ENCODE data around the gene LONRF2.

The LONRF2 gene

DNA sequence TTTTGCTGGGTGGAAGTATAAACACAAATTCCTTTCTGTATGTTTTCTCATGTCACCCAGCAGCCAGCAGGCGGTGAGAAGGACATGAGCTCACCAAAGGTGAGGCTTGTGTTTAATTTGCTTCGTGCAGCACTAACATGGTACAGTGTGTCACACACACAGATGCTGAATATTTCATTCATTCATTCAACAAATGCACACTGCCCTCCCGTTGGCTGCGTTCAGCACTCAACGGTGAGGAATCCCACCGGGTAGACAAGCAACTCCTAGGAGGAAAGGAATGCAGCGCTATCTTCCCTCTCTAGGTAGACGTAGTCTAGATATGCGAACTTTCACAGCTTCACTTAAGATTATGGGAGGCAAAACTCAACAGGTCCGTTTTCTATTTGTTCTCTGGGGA lies 85.1 kb downstream of the LONRF2 start:
- no peak for DNase-seq
- H3K27me3 Mint-ChIP-seq: no peaks in the 10 kb centered on the region
- no peaks in the 10 kb centered on the region for H3K36me3 Mint-ChIP-seq
- no peak for ATAC-seq (replicated peaks)
- H3K27ac Mint-ChIP-seq: no peak overlapping the region
- H3K4me3 Mint-ChIP-seq: no peak overlapping the region
- H3K9me3 Mint-ChIP-seq: no peaks in the 10 kb centered on the region
- H3K4me1 Mint-ChIP-seq: peaks cover 50 to 83% of the 10 kb centered on the region in 2 donors

DNA sequence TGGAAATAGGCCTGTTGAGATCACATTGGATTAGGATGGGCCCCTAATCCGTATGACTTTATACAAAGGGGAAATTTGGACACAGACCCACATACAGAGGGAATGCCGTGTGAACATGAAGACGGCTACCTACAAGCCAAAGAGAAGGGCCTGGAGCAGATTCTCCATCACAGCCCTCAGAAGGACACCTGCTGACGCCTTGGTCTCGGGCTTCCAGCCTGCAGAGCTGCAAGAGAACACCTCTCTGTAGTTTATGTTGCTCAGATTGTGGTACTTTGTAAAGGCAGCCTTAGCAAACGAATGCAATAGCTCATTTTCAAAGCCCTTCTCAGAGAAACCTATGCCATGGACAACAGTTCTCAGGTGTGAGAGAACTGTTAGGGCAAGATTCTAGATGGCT lies 86.1 kb downstream of the LONRF2 start:
- peaks cover 48 to 84% of the 10 kb centered on the region in 2 donors for H3K4me1 Mint-ChIP-seq
- H3K27ac Mint-ChIP-seq: peak overlapping the region; percentile 93
- H3K36me3 Mint-ChIP-seq: peaks cover 4 to 5% of the 10 kb centered on the region in 2 donors
- DNase-seq (no peak), ATAC-seq (replicated peaks) (no peak)
- H3K4me3 Mint-ChIP-seq: no peak overlapping the region
- no peaks in the 10 kb centered on the region for H3K27me3 Mint-ChIP-seq
- H3K9me3 Mint-ChIP-seq: peaks cover 4% of the 10 kb centered on the region in 2 donors

DNA sequence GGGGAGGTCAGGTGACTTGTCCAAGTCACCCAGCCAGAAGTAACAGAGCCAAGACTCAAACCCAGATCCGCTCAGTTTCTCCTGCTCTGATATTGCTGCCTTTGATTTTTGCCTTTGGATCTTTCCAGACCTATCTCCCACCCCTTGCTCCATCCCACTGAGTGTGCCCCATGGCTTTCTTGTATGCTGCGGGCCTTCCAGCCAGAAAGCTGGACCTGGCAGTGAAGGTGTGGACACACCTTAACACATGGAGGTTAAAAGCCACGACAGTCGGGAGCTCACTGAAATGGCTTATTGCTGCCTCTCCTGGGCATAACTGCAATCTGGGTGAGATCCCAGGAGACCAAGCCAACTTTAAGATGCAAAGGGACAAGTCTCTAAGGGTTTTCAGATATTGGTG lies 86.7 kb downstream of the LONRF2 start:
- Mint-ChIP-seq H3K27ac (peak overlapping the region; percentile 93), H3K9me3 (peaks cover 8 to 10% of the 10 kb centered on the region in 2 donors), H3K27me3 (no peaks in the 10 kb centered on the region), H3K4me1 (peaks cover 50 to 84% of the 10 kb centered on the region in 2 donors), H3K4me3 (peak overlapping the region; percentile 73 to 76), H3K36me3 (peaks cover 10 to 11% of the 10 kb centered on the region in 2 donors)
- DNase-seq: no peak
- no peak for ATAC-seq (replicated peaks)

DNA sequence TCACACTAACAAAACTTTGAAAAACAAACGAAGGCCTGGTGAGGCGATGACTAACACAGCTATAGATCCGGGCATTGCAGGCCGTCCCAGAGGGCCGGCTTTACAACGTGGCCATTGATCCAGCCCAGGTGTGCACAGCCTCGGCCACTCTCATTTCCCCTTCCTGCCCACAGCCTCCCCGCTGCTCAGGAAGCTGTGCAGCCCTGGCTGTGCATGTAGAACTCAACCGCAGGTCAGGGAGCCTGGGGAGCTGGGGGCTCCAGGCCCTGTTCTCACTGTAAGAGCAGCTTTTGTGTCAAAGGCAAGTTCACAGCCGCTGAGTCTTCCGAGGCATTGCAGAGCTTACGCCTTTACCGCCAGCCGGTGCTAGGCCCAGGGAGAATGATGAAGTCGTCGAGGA lies 87.2 kb downstream of the LONRF2 start:
- ATAC-seq (replicated peaks) (peak; percentile 96 to 97), DNase-seq (peak; percentile 81)
- peak overlapping the region; percentile 93 for H3K27ac Mint-ChIP-seq
- H3K9me3 Mint-ChIP-seq: peaks cover 9 to 11% of the 10 kb centered on the region in 2 donors
- H3K36me3 Mint-ChIP-seq: peaks cover 10 to 11% of the 10 kb centered on the region in 2 donors
- H3K4me3 Mint-ChIP-seq: peak overlapping the region; percentile 73 to 76
- peaks cover 48 to 82% of the 10 kb centered on the region in 2 donors for H3K4me1 Mint-ChIP-seq
- H3K27me3 Mint-ChIP-seq: no peaks in the 10 kb centered on the region

DNA sequence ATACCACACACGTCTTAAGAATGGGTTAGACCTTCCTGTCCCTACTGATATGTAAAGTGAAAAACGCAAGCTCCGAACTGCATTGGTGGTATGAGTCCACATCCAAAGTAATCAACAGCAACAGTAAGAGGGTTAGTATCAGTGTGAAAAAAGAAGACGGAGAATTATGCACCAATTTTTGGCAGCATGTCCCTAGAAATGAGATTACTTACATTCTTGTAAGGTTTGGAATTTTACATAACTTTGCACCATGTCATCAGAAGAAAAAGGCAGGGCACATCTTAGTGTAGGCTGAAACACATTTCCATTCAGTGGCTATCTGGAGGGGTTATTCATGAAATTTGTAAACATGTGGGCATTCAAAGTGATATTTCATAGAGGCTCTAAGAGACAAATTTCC lies 88.2 kb downstream of the LONRF2 start:
- Mint-ChIP-seq H3K36me3 (peaks cover 10 to 11% of the 10 kb centered on the region in 2 donors), H3K4me1 (peaks cover 47 to 76% of the 10 kb centered on the region in 2 donors), H3K4me3 (peak overlapping the region in 1 of 2 donors; percentile 25), H3K27ac (peak overlapping the region; percentile 93), H3K9me3 (peaks cover 9 to 11% of the 10 kb centered on the region in 2 donors), H3K27me3 (no peaks in the 10 kb centered on the region)
- no peak for ATAC-seq (replicated peaks)
- no peak for DNase-seq

DNA sequence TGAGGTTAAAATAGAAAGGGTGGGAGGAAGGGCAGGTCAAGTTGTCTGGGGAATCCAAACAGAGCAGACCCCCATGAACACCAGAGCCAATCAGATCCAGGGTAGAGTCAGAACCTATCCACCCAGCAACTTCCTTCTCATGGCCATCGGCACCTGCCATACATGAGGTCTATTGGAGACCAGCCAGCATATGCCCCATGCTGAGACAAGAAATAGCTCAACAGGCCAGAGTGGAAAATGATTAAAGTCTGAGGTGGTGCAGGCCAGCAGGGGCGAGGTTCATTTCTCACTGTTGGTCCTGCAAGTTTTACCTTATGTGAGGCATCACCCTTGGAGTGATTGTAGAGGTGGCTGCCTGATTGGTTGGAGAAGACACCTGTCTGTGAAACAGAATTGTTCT lies 89.2 kb downstream of the LONRF2 start:
- Mint-ChIP-seq H3K27me3 (no peaks in the 10 kb centered on the region), H3K36me3 (peaks cover 10 to 11% of the 10 kb centered on the region in 2 donors), H3K27ac (no peak overlapping the region), H3K4me1 (peaks cover 57 to 81% of the 10 kb centered on the region in 2 donors), H3K4me3 (no peak overlapping the region), H3K9me3 (peaks cover 9 to 11% of the 10 kb centered on the region in 2 donors)
- DNase-seq (no peak), ATAC-seq (replicated peaks) (no peak)

DNA sequence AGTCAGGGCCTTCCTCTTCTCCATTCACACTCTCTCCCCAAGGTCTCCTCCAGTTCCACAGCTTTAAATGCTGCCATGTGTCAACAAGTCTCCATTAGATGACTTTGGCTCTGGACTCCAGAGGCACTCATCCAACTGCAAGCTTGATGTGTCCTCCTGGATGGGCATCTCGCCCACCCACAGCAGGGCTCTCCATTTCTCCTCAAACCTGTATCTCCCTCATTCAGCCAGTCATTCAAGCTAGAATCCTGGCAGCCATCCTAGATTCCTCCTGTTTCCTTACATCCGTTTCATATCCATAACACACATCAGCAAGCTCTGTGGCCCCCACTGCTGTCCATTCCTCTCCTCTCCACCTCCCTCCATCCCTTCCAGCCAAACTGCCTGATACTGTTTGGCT lies 91.5 kb downstream of the LONRF2 start:
- ATAC-seq (replicated peaks): no peak
- Mint-ChIP-seq H3K4me3 (no peak overlapping the region), H3K27me3 (no peaks in the 10 kb centered on the region), H3K4me1 (peaks cover 56 to 79% of the 10 kb centered on the region in 2 donors), H3K36me3 (peaks cover 10 to 11% of the 10 kb centered on the region in 2 donors), H3K9me3 (peaks cover 9 to 11% of the 10 kb centered on the region in 2 donors), H3K27ac (peak overlapping the region; percentile 11)
- DNase-seq: no peak

DNA sequence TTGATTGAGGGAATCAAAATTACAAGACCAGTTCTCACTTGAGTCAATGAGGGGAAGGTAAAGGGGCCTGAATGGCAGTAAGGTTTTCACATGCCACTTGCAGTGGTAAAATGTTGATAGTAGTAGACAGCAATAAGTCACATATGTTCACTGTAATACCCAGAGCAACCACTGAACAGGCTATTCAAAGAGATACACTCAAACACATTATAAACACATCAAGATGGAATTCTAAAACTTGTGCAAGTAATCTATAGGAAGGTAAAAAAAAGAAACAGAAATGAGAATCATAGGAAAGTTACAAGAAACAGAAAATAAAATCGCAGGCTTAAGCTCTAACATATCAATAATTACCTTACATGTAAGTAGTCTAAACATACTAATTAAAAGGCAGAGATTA lies 93.3 kb downstream of the LONRF2 start:
- peaks cover 0 to 7% of the 10 kb centered on the region in 2 donors for H3K27me3 Mint-ChIP-seq
- peaks cover 12 to 16% of the 10 kb centered on the region in 2 donors for H3K9me3 Mint-ChIP-seq
- H3K27ac Mint-ChIP-seq: peak overlapping the region; percentile 11
- H3K4me3 Mint-ChIP-seq: no peak overlapping the region
- no peak for DNase-seq
- H3K36me3 Mint-ChIP-seq: peaks cover 10 to 15% of the 10 kb centered on the region in 2 donors
- peak; percentile 70 to 71 for ATAC-seq (replicated peaks)
- peaks cover 39 to 61% of the 10 kb centered on the region in 2 donors for H3K4me1 Mint-ChIP-seq

DNA sequence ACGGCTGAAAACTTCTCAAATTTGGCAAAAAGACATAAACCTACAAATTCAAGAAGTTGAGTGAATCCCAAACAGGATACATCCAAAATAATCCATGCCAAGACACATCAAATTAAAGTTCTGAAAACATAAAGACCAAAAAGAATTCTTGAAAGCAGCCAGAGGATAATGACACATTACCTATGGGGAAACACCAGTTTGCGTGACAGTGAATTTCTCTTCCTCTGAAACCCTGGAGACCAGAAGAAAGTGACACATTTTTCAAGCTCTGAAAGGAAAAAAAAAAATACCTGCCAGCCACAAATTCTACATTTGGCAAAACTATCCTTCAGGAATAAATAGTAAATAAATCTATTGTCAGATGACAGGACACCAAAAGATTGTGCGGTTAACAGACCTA lies 93.9 kb downstream of the LONRF2 start:
- DNase-seq: no peak
- Mint-ChIP-seq H3K27me3 (peaks cover 4 to 7% of the 10 kb centered on the region in 2 donors), H3K27ac (peak overlapping the region; percentile 11), H3K4me1 (peaks cover 39 to 59% of the 10 kb centered on the region in 2 donors), H3K4me3 (peak overlapping the region in 1 of 2 donors; percentile 32), H3K9me3 (peaks cover 12 to 16% of the 10 kb centered on the region in 2 donors), H3K36me3 (peaks cover 10 to 15% of the 10 kb centered on the region in 2 donors)
- peak; percentile 78 to 85 for ATAC-seq (replicated peaks)

DNA sequence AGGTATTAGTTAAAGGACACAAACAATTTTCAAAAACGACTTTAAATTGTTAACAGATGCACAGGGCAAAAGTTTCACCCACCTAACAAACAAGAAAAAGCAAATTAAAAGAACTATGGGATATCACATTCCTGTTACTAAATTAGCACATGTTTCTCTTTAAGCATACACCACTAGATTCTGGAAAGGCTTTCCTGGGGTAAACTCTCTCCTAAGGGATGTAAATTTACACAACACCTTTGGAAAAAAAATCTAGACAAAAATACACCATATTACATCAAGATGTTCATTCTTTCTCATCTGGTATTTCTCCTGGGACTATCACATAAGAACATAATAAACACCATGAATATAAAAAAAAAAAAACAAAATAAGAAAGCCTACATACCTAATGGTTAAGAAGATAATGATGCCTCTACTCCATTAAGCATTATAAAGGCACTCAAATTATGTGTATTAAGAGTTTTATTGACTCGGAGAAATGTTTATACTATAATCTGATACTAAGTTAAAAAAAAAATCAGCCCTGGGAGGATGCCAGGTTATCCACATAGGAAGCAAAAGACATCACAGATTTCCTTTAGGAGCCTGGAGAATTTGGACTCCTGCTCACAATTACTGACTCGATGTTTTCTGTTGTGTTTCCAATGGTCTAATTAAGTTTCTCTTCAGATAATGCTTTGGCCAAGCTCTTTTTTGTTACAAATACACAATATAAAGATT lies 97.2 kb downstream of the LONRF2 start:
- H3K4me3 Mint-ChIP-seq: no peak overlapping the region
- peaks cover 4 to 12% of the 10 kb centered on the region in 2 donors for H3K27me3 Mint-ChIP-seq
- peaks cover 3 to 5% of the 10 kb centered on the region in 2 donors for H3K9me3 Mint-ChIP-seq
- H3K36me3 Mint-ChIP-seq: peaks cover 0 to 4% of the 10 kb centered on the region in 2 donors
- peaks cover 31 to 37% of the 10 kb centered on the region in 2 donors for H3K4me1 Mint-ChIP-seq
- no peak overlapping the region for H3K27ac Mint-ChIP-seq
- ATAC-seq (replicated peaks) (no peak), DNase-seq (no peak)

DNA sequence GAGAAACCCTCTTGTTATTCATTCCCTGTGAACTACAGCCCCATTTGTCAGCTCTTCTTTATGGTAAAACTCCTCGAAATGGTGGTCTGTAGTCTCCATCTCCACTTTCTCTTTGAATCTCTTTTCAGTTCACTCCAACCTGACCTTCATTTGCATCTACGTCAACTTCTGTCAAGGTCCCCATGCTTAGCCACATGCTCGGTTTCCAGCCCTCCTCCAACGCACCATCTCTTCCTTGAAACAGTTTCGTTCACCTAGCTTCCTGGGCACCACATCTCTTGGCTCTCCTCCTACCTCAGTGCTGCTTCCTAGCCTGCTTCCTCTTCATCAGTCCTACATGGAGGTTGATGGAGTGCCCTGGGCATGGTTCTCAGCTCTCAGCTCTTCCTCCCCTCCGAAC lies 98.8 kb downstream of the LONRF2 start:
- H3K36me3 Mint-ChIP-seq: peaks cover 0 to 4% of the 10 kb centered on the region in 2 donors
- ATAC-seq (replicated peaks) (no peak), DNase-seq (no peak)
- no peak overlapping the region for H3K4me3 Mint-ChIP-seq
- H3K4me1 Mint-ChIP-seq: peaks cover 25 to 29% of the 10 kb centered on the region in 2 donors
- H3K27ac Mint-ChIP-seq: no peak overlapping the region
- H3K27me3 Mint-ChIP-seq: peaks cover 7 to 12% of the 10 kb centered on the region in 2 donors
- peaks cover 3 to 5% of the 10 kb centered on the region in 2 donors for H3K9me3 Mint-ChIP-seq
